GM12875 (cell line): Measurements from ENCODE around the gene KCNA5.

ENCODE experiments used
- H3K4me3 ChIP-seq: one replicate; pipeline ENCODE4 v1.5.1; 2011; ENCODE audit warnings: low read depth, low read length, control low read depth
- TF ChIP-seq, protein P1 (sequence below): IDR thresholded peaks from 2 replicates; pipeline ENCODE4 v1.5.1; 2011; ENCODE audit warnings: low read depth, mild to moderate bottlenecking, control low read depth, inconsistent platforms, low read length, moderate library complexity, borderline replicate concordance; ENCODE audit not compliant: insufficient read depth

KCNA5 gene

DNA sequence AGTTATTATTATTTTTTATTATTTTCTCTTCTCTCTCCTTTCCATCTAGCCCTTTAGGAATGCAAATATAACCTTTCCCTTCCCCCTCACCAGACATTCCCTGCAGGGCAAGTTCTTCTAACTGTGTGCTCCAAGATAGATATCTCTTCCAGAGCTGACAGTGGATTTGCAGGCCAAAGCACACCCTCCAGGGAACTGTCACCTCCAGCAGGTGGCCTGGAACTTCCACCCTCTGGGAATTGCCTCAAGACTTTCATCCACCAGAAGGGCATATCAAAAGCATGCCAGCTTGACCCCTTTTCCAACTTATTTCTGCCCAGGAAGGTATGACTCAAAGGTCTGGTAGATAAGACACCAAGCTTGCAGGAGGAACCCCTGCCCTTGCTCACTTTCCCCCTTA lies 13.6 kb upstream of the KCNA5 start:
- TF ChIP-seq, protein P1, sequence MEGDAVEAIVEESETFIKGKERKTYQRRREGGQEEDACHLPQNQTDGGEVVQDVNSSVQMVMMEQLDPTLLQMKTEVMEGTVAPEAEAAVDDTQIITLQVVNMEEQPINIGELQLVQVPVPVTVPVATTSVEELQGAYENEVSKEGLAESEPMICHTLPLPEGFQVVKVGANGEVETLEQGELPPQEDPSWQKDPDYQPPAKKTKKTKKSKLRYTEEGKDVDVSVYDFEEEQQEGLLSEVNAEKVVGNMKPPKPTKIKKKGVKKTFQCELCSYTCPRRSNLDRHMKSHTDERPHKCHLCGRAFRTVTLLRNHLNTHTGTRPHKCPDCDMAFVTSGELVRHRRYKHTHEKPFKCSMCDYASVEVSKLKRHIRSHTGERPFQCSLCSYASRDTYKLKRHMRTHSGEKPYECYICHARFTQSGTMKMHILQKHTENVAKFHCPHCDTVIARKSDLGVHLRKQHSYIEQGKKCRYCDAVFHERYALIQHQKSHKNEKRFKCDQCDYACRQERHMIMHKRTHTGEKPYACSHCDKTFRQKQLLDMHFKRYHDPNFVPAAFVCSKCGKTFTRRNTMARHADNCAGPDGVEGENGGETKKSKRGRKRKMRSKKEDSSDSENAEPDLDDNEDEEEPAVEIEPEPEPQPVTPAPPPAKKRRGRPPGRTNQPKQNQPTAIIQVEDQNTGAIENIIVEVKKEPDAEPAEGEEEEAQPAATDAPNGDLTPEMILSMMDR = no peak
- no peak overlapping the region for H3K4me3 ChIP-seq

- TF ChIP-seq, protein P1 = no peak
- no peak overlapping the region for H3K4me3 ChIP-seq
Measured at GRCh38 chr12:5031242-5031641, 12.4 kb upstream of the KCNA5 start.

GRCh38 chr12:5031958-5032357 lies 11.7 kb upstream of the KCNA5 start:
- TF ChIP-seq, protein P1 = no peak
- H3K4me3 ChIP-seq = no peak overlapping the region

- TF ChIP-seq, protein P1 = no peak
- no peak overlapping the region for H3K4me3 ChIP-seq
Measured at GRCh38 chr12:5032821-5033220, 10.9 kb upstream of the KCNA5 start.

GRCh38 chr12:5033883-5034282 lies 9.8 kb upstream of the KCNA5 start:
- TF ChIP-seq, protein P1 = no peak
- no peak overlapping the region for H3K4me3 ChIP-seq

DNA sequence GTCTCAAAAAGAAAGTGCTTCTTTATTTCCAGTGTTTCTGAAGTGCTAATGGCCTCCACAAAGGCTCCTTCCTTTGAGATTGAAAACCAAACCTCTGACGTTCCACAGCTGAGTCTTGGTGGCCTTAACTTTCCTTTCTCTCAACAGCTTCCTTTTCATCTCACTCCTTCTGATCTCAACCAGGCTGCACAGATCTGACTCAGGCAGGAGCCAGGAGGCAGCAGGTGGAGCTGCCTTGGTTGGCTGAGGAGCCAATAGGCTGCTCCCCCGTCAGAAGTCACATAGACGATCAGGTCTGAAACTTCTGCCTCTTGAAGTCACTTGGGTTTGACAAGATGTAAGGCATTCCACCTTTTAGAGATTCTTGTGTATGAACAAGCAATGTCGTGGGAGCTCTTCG lies 9.1 kb upstream of the KCNA5 start:
- TF ChIP-seq, protein P1 = no peak
- H3K4me3 ChIP-seq = no peak overlapping the region

DNA sequence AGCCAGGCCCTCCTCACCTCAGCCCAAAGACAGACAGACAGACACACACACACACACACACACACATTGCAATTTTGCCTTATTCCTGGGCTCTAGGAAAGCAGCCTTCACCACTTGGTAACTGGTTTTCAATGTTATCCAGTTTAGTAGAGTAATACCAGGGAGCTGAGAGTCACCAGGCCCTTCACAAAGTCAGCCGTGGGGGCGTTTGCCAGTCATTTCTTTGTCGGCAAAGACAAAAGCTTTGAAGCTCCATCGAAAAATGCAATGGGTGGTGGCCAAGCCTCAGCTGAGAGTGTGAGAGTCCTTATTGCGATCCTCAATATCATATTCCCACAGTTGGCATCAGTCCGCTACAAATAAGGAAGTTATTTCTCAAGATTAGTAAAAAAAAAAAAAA lies 8.1 kb upstream of the KCNA5 start:
- H3K4me3 ChIP-seq = no peak overlapping the region
- TF ChIP-seq, protein P1 = no peak
